AG04450 (cell line): Measurements from ENCODE around the gene THEM5. TPM values are rescaled to one million over a fixed set of nuclear protein-coding genes. Genes with fewer than 3 reads are reported as not detected.

Experiments used
- CTCF ChIA-PET: fragments of 300-600, 350-600 bp; formaldehyde crosslinking; extraction: SDS; loops from one replicate; lab custom pipeline; 2022; ENCODE audit warnings: antibody characterized with exemption, inconsistent platforms; lab: Charles Lee
- POLR2A ChIA-PET: fragments of 350-600 bp; formaldehyde crosslinking; extraction: SDS; loops from one replicate; lab custom pipeline; 2021; ENCODE audit warnings: antibody characterized with exemption, inconsistent platforms; lab: Yijun Ruan, JAX
- DNase-seq: peaks from one replicate; pipeline ENCODE4 v3.0.0-alpha.2; 2011; ENCODE audit warnings: low read depth, low spot score
- H3K27ac ChIP-seq: one replicate; pipeline ENCODE4 v1.5.1; 2012; ENCODE audit warnings: low read depth, low read length, control low read depth
- H3K27me3 ChIP-seq: one replicate; pipeline ENCODE4 v1.6.0; 2012; ENCODE audit warnings: low read length; ENCODE audit not compliant: control insufficient read depth, insufficient read depth
- H3K4me3 ChIP-seq: 2 replicates; pipeline ENCODE4 v1.5.1; 2011; ENCODE audit warnings: mild to moderate bottlenecking, low read depth, low read length, control low read depth
- H3K9me3 ChIP-seq: 2 replicates; pipeline ENCODE4 v1.5.1; 2012; ENCODE audit warnings: low read length; ENCODE audit not compliant: control insufficient read depth, insufficient read depth
- CTCF ChIP-seq: IDR thresholded peaks from 2 replicates; pipeline ENCODE4 v1.5.1; 2011; ENCODE audit warnings: low read depth, low read length, control low read depth, inconsistent platforms
- polyA plus RNA-seq: library from polyadenylated mRNA; depleted of rRNA; stranded (reverse); fragments of >200 nt; gene quantifications from 2 replicates; pipeline ENCODE4 v1.2.3, GENCODE V29; 2011

THEM5 gene
- polyA plus RNA-seq, 1 experiment: not detected

- POLR2A ChIA-PET: no interaction called here
Measured at GRCh38 chr1:151840421-151840820, 13.1 kb downstream of the THEM5 start.

GRCh38 chr1:151839457-151840403, 13.8 kb downstream of the THEM5 start, which contains the start of gene C2CD4D:
TSS of gene C2CD4D (minus strand) at chr1:151839820. CDS start at chr1:151838989, 831 bp downstream.
- H3K9me3 ChIP-seq: peaks cover 7% of the 10 kb centered on the region; the same call in 1 of the 2 replicates
- POLR2A ChIA-PET: no interaction called here
- DNase-seq: no peak
- H3K27ac ChIP-seq: no peak within 1 kb of the TSS
- no peak within 1 kb of the TSS for H3K4me3 ChIP-seq
- peaks cover 57% of the 10 kb centered on the region for H3K27me3 ChIP-seq
- no peak for TF ChIP-seq CTCF
- CTCF ChIA-PET: no interaction called here

More at GRCh38 chr1:151840421-151840820, 13.1 kb downstream of the THEM5 start:
- TF ChIP-seq CTCF: no peak
- no peak overlapping the region for H3K4me3 ChIP-seq
- CTCF ChIA-PET: no interaction called here
- H3K9me3 ChIP-seq: peaks cover 7% of the 10 kb centered on the region; the same call in 1 of the 2 replicates
- DNase-seq: no peak
- H3K27me3 ChIP-seq: peaks cover 53% of the 10 kb centered on the region
- H3K27ac ChIP-seq: no peak overlapping the region

DNA sequence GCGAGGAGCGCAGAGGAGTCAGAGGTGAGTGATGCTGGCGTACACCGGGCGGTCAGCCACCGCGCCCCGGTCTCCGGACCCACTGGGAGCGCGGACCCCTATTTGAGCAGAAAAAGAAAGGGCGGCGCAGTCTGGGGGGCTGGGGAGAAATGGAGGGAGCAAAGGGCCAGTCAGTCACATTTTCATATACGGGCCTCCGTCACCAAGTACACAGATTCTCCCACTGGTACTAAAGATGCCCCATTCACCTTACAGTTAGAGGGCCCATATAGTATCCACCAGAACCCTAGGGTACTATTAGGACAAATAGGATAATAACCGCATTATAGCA, 14.5 kb downstream of the THEM5 start:
- H3K4me3 ChIP-seq: no peak overlapping the region
- TF ChIP-seq CTCF: no peak
- H3K27ac ChIP-seq: no peak overlapping the region
- DNase-seq: no peak
- peaks cover 7% of the 10 kb centered on the region; the same call in 1 of the 2 replicates for H3K9me3 ChIP-seq
- H3K27me3 ChIP-seq: peaks cover 52% of the 10 kb centered on the region
- POLR2A ChIA-PET: no interaction called here
- CTCF ChIA-PET: no interaction called here

GRCh38 chr1:151838222-151839081, 15.1 kb downstream of the THEM5 start:
- TF ChIP-seq CTCF: no peak
- CTCF ChIA-PET: no interaction called here
- peaks cover 7% of the 10 kb centered on the region; the same call in 1 of the 2 replicates for H3K9me3 ChIP-seq
- POLR2A ChIA-PET: no interaction called here
- H3K27ac ChIP-seq: no peak overlapping the region
- H3K4me3 ChIP-seq: peak overlapping the region; percentile 17; the same call in 1 of the 2 replicates
- H3K27me3 ChIP-seq: peaks cover 55% of the 10 kb centered on the region
- no peak for DNase-seq
